Transverse colon (tissue), 4 donors: Measurements from ENCODE around the gene MYH13.

ENCODE experiments used
- POLR2A ChIP-seq: fragments of 450-650 bp; IDR thresholded peaks from one replicate; pipeline ENCODE4 v1.6.1; 2016; ENCODE audit warnings: antibody characterized with exemption, mild to moderate bottlenecking, moderate library complexity
- POLR2AphosphoS5 ChIP-seq, 3 donors: sonication (generic); formaldehyde crosslinking; IDR thresholded peaks; one replicate each; pipeline ENCODE4 v1.6.1; 2016; ENCODE audit warnings: antibody characterized with exemption in 3 of 3
- TF ChIP-seq, protein P1 (sequence below), 5 experiments: fragments of 200-600 bp in 3 of 5; fragments of 450-650 bp in 2 of 5; sonication (generic) in 3 of 5; IDR thresholded peaks; 1 replicate in 2 of 5; 2 replicates in 3 of 5; pipeline ENCODE4 v1.5.1; 2016 to 2017; ENCODE audit warnings: antibody characterized with exemption in 5 of 5, inconsistent platforms in 3 of 5, mild to moderate bottlenecking in 2 of 5, moderate library complexity in 1 of 5

DNA sequence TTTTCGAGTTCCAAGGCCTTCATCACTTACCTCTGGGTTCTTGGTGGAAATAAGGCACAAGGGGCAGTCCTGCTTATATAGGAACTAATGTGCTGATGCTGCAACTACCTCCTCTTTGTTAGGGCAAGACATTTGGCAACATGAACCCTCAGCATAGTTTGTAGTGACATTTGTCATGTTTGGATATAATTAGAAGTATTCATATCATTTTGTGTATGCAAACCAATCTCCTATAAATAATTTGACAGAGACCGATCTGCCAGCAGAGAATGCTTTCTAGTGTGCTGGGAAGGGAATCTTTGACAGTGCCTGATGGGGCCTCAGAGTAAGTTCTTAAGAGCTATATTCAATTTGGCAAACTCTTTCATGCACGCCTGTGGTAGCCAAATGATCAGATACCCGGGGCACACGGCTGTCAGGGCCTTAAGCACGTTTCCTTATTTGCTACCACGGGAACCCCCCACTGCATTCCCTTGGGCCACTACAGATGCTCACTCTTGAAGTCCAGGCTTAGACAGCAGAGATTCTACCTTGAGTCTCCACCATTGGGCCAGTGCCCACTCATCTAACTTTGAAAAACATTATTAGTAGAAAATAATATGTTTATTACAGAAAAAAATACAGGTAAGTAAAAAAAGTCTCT lies 49.2 kb upstream of the MYH13 start, which contains the start of gene MYH8:
- TF ChIP-seq, protein P1, sequence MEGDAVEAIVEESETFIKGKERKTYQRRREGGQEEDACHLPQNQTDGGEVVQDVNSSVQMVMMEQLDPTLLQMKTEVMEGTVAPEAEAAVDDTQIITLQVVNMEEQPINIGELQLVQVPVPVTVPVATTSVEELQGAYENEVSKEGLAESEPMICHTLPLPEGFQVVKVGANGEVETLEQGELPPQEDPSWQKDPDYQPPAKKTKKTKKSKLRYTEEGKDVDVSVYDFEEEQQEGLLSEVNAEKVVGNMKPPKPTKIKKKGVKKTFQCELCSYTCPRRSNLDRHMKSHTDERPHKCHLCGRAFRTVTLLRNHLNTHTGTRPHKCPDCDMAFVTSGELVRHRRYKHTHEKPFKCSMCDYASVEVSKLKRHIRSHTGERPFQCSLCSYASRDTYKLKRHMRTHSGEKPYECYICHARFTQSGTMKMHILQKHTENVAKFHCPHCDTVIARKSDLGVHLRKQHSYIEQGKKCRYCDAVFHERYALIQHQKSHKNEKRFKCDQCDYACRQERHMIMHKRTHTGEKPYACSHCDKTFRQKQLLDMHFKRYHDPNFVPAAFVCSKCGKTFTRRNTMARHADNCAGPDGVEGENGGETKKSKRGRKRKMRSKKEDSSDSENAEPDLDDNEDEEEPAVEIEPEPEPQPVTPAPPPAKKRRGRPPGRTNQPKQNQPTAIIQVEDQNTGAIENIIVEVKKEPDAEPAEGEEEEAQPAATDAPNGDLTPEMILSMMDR (IDR thresholded peaks at IDR 0.05) = no peak
- TF ChIP-seq POLR2AphosphoS5 (IDR thresholded peaks at IDR 0.05) = no peak
- TF ChIP-seq POLR2A = no peak
